Measurements from ENCODE around the gene ZNF26. TPM values are rescaled to one million over a fixed set of nuclear protein-coding genes. Genes with fewer than 3 reads are reported as not detected.

ZNF26 gene
- total and polyA plus RNA-seq, 2 of the 8 experiments (the other 6 are each of a cell fraction or from before 2014, with no cell fraction given): 5.8 to 8.4 TPM

- no peak overlapping the region for H3K4me3 ChIP-seq (ENCODE audit: extremely low read depth in 1 of 4, insufficient read depth in 2 of 4, low read depth in 3 of 4, low read length in 4 of 4)
- H3K4ac ChIP-seq (replicated peaks; ENCODE audit: insufficient read length, low read depth, low read length): no peak overlapping the region
- peaks cover 0 to 10% of the 10 kb centered on the region in 2 experiments for H4K20me1 ChIP-seq (replicated peaks in 1 of 2; ENCODE audit: control insufficient read depth in 1 of 2, insufficient read depth in 2 of 2, low read length in 2 of 2)
- H3K79me1 ChIP-seq (ENCODE audit: low read depth, low read length): peaks cover 14% of the 10 kb centered on the region
- H3K4me2 ChIP-seq (ENCODE audit: insufficient read depth in 1 of 2, low read depth in 2 of 2, low read length in 2 of 2): no peak overlapping the region
- no peak overlapping the region for H3K56ac ChIP-seq (replicated peaks; ENCODE audit: insufficient read length, low read depth, low read length)
- H2BK5ac ChIP-seq (ENCODE audit: low read depth, low read length): no peak overlapping the region
- H2BK12ac ChIP-seq (ENCODE audit: low read depth, low read length): no peak overlapping the region
- no peak overlapping the region for H2BK120ac ChIP-seq (replicated peaks; ENCODE audit: low read depth, low read length)
- H2AK5ac ChIP-seq (ENCODE audit: low read depth, low read length): no peak overlapping the region
- H3K79me2 ChIP-seq (ENCODE audit: control insufficient read depth in 1 of 2, insufficient read depth in 2 of 2, low read length in 2 of 2): peaks cover 14 to 25% of the 10 kb centered on the region in 2 experiments
- no peak overlapping the region for H4K8ac ChIP-seq (ENCODE audit: extremely low read depth, insufficient read depth, low read length)
- peaks cover 0 to 5% (median 2%) of the 10 kb centered on the region in 4 experiments; a peak in 3 of 7 replicates for H3K4me1 ChIP-seq (replicated peaks in 1 of 4; ENCODE audit: control insufficient read depth in 3 of 4, insufficient read depth in 4 of 4, low read length in 3 of 4)
- no peak overlapping the region for H2BK20ac ChIP-seq (ENCODE audit: low read length)
- no peak overlapping the region for H2AFZ ChIP-seq (ENCODE audit: low read length)
- H4K91ac ChIP-seq (replicated peaks; ENCODE audit: insufficient read length, low read length): no peak overlapping the region
- no peak overlapping the region for H3K27ac ChIP-seq (ENCODE audit: low read depth, low read length)
- no peak overlapping the region for H3K18ac ChIP-seq (ENCODE audit: extremely low read depth, low read length)
- H3K23me2 ChIP-seq (ENCODE audit: low read depth, low read length): peaks cover 14% of the 10 kb centered on the region
- POLR2A ChIA-PET (ENCODE audit: partially characterized antibody): no interaction called here
- FAIRE-seq: no peak
- no peaks in the 10 kb centered on the region for H3K27me3 ChIP-seq (replicated peaks in 1 of 4; ENCODE audit: control insufficient read depth in 3 of 4, extremely low read depth in 1 of 4, insufficient read depth in 3 of 4, low read length in 3 of 4)
- no peak overlapping the region for H3K14ac ChIP-seq (ENCODE audit: insufficient read length)
- no peak overlapping the region for H3K23ac ChIP-seq (ENCODE audit: insufficient read length)
- H3K9ac ChIP-seq (replicated peaks in 1 of 4; ENCODE audit: extremely low read depth in 1 of 4, low read depth in 3 of 4, low read length in 3 of 4): no peak overlapping the region
- DNase-seq (ENCODE audit: low read depth in 1 of 2, low spot score in 2 of 2): no peak
- 94% methylated on average over 17 of the region's 18 CpGs; no CpG with 5 or more reads in 1 of the 2 experiments for WGBS, 2 experiments (ENCODE audit: extremely low coverage in 1 of 2, insufficient coverage in 1 of 2, insufficient read length in 1 of 2, insufficient replicate concordance in 2 of 2, low coverage in 1 of 2, low lambda C conversion rate in 2 of 2, missing lambda C conversion rate in 1 of 2)
- H3K9me3 ChIP-seq (ENCODE audit: insufficient read depth in 2 of 2, low read depth in 1 of 2, low read length in 1 of 2): peaks cover 59 to 71% of the 10 kb centered on the region in 2 experiments
- H2BK15ac ChIP-seq (ENCODE audit: low read length): no peak overlapping the region
- CTCF ChIA-PET (ENCODE audit: partially characterized antibody): interaction anchor here (0.6 kb wide), 1 partner anchor 69 kb away, joined by 3 read pairs; no protein-coding TSS in a partner anchor
- no peak overlapping the region for H4K5ac ChIP-seq (ENCODE audit: insufficient read length, low read depth, low read length)
- H3K36me3 ChIP-seq (ENCODE audit: control insufficient read depth in 2 of 4, insufficient read depth in 4 of 4, low read length in 3 of 4): peaks cover 0 to 20% (median 10%) of the 10 kb centered on the region in 4 experiments; a peak in 4 of 8 replicates
- TF ChIP-seq, protein P1, sequence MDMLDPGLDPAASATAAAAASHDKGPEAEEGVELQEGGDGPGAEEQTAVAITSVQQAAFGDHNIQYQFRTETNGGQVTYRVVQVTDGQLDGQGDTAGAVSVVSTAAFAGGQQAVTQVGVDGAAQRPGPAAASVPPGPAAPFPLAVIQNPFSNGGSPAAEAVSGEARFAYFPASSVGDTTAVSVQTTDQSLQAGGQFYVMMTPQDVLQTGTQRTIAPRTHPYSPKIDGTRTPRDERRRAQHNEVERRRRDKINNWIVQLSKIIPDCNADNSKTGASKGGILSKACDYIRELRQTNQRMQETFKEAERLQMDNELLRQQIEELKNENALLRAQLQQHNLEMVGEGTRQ (IDR thresholded peaks at IDR 0.05; ENCODE audit: low read length): no peak
- TF ChIP-seq EGR1 (IDR thresholded peaks at IDR 0.05; ENCODE audit: borderline replicate concordance, low read depth, low read length) (no peak), BCL11A (IDR thresholded peaks at IDR 0.05; ENCODE audit: low read depth in 2 of 2, low read length in 2 of 2) (no peak), TCF12 (IDR thresholded peaks at IDR 0.05; ENCODE audit: low read depth, low read length) (no peak), SRF (IDR thresholded peaks at IDR 0.05; ENCODE audit: low read depth, low read length) (no peak), HDAC2 (IDR thresholded peaks at IDR 0.05; ENCODE audit: borderline replicate concordance in 1 of 2, low read depth in 2 of 2, low read length in 2 of 2) (no peak), RBBP5 (IDR thresholded peaks at IDR 0.05; ENCODE audit: borderline replicate concordance, low read depth, low read length) (no peak), POU5F1 (IDR thresholded peaks at IDR 0.05; ENCODE audit: low read depth, low read length) (no peak), KDM5A (IDR thresholded peaks at IDR 0.05; ENCODE audit: low read length) (no peak), RFX5 (IDR thresholded peaks at IDR 0.05; ENCODE audit: borderline replicate concordance, low read depth, low read length) (no peak), RAD21 (IDR thresholded peaks at IDR 0.05 in 1 of 2, conservative IDR thresholded peaks at IDR 0.05 in 1 of 2; ENCODE audit: low read depth in 2 of 2, low read length in 2 of 2) (no peak)
Measured at GRCh38 chr12:132952371-132953162, 33.6 kb upstream of the ZNF26 start.

Data from H1 (cell line).